A549 treated with GW870086 at 1 μM for 4 hours (cell line): ENCODE data around the gene ENHO. TPM values are rescaled to one million over a fixed set of nuclear protein-coding genes. Genes with fewer than 3 reads are reported as not detected.

Experiments used
- total RNA-seq: library from RNA; stranded (reverse); fragments of 200-300 nt; extraction: Qiagen RNA extraction; gene quantifications from 5 replicates; pipeline ENCODE4 v1.2.3, GENCODE V29; 2022; ENCODE audit warnings: low read depth

Gene ENHO
- total RNA-seq: 0.88 to 2.9 TPM (median 2.0 TPM) in 5 replicates

GRCh38 chr9:34522971-34523797, at the start of gene ENHO:
Gene ENHO, minus strand, starts transcription at chr9:34522990. Its CDS starts 1,295 bp downstream, at chr9:34521695.

Other genes with a start within 250 kb of the ENHO start
- 2.7 to 3.8 TPM (median 3.2 TPM) in 5 replicates for gene KIF24, start 193.7 kb downstream of the ENHO start, total RNA-seq
- 23.3 to 27.4 TPM (median 24.8 TPM) in 5 replicates for gene NUDT2, start 193.4 kb downstream of the ENHO start, total RNA-seq
- gene MYORG, start 146.1 kb downstream of the ENHO start, total RNA-seq: 3.3 to 5.2 TPM (median 4.6 TPM) in 5 replicates
- 14.8 to 18.2 TPM (median 17.1 TPM) in 5 replicates for gene FAM219A, start 64.4 kb downstream of the ENHO start, total RNA-seq
- gene DNAI1, start 64.2 kb downstream of the ENHO start, total RNA-seq: 0.17 to 0.65 TPM (median 0.25 TPM) in 5 replicates
- 0.10 to 0.24 TPM (median 0.12 TPM) in 3 of 5 replicates, not detected in the others for gene CNTFR, start 66.7 kb upstream of the ENHO start, total RNA-seq
- 40.9 to 44.7 TPM (median 43.1 TPM) in 5 replicates for gene RPP25L, start 89.1 kb upstream of the ENHO start, total RNA-seq
- 104 to 115 TPM (median 110 TPM) in 5 replicates for gene DCTN3, start 97.5 kb upstream of the ENHO start, total RNA-seq
- 0.15 to 0.41 TPM (median 0.21 TPM) in 4 of 5 replicates, not detected in the other for gene ARID3C, start 106.1 kb upstream of the ENHO start, total RNA-seq
- 158 to 188 TPM (median 185 TPM) in 5 replicates for gene SIGMAR1, start 114.8 kb upstream of the ENHO start, total RNA-seq
- gene GALT, start 123.7 kb upstream of the ENHO start, total RNA-seq: 15.3 to 18.8 TPM (median 16.8 TPM) in 5 replicates
- 5.2 to 7.0 TPM (median 5.7 TPM) in 5 replicates for gene IL11RA, start 129.2 kb upstream of the ENHO start, total RNA-seq
- 0.19 TPM in 1 of 5 replicates, not detected in the others for gene CCL27, start 139.7 kb upstream of the ENHO start, total RNA-seq
- gene CCL19, start 168.3 kb upstream of the ENHO start, total RNA-seq: not detected in 5 replicates
- not detected in 5 replicates for gene CCL21, start 187.1 kb upstream of the ENHO start, total RNA-seq